H1 (cell line): ENCODE measurements around the gene NME4. TPM values are rescaled to one million over a fixed set of nuclear protein-coding genes. Genes with fewer than 3 reads are reported as not detected.

Source experiments
- CHD2 ChIP-seq: IDR thresholded peaks from 2 replicates; pipeline ENCODE4 v1.6.1; 2012; ENCODE audit warnings: low read length, improper control_type of control experiment
- GTF2F1 ChIP-seq: IDR thresholded peaks from 2 replicates; pipeline ENCODE4 v1.6.1; 2012; ENCODE audit warnings: low read depth, low read length, improper control_type of control experiment, borderline replicate concordance
- RAD21 ChIP-seq, 2 experiments: IDR thresholded peaks in 1 of 2; conservative IDR thresholded peaks in 1 of 2; 2 replicates each; pipeline ENCODE4 v1.6.1; 2011; ENCODE audit warnings: low read depth in 2 of 2, low read length in 2 of 2, improper control_type of control experiment in 1 of 2, inconsistent platforms in 1 of 2, mild to moderate bottlenecking in 1 of 2, moderate library complexity in 1 of 2
- SAP30 ChIP-seq: fragments of 300-600 bp; sonication (generic); IDR thresholded peaks from 2 replicates; pipeline ENCODE4 v1.7.1; 2012; ENCODE audit warnings: low read length, moderate library complexity, mild to moderate bottlenecking, inconsistent platforms; ENCODE audit not compliant: insufficient read depth, insufficient replicate concordance
- SUZ12 ChIP-seq: fragments of 200-600 bp; sonication (generic); IDR thresholded peaks from 2 replicates; pipeline ENCODE4 v1.6.1; 2012; ENCODE audit warnings: mild to moderate bottlenecking, inconsistent platforms, low read length, moderate library complexity, mixed read lengths
- polyA plus RNA-seq, 7 experiments: library from polyadenylated mRNA; depleted of rRNA in 3 of 7; stranded (reverse) in 5 of 7; unstranded in 2 of 7; fragments of >200 nt in 5 of 7; fragments of 200-250 nt in 2 of 7; gene quantifications; 1 replicate in 5 of 7; 2 replicates in 1 of 7; 4 replicates in 1 of 7; pipeline versions ENCODE4 v1.2.1 to v1.2.3, GENCODE V29; 2011 to 2013; ENCODE audit warnings: missing spikeins in 2 of 7, mixed read lengths in 2 of 7
- total RNA-seq: library from RNA; stranded (reverse); fragmentation: NEBNext Ultra II Directional; extraction: Animal tissue kit (Norgen Biotek cat#: 25700); gene quantifications from 2 replicates; pipeline ENCODE4 v1.2.1, GENCODE V29; 2021

The NME4 gene
- total and polyA plus RNA-seq, 2 of the 8 experiments (the other 6 are each of a cell fraction or from before 2014, with no cell fraction given): 408 to 863 TPM

DNA sequence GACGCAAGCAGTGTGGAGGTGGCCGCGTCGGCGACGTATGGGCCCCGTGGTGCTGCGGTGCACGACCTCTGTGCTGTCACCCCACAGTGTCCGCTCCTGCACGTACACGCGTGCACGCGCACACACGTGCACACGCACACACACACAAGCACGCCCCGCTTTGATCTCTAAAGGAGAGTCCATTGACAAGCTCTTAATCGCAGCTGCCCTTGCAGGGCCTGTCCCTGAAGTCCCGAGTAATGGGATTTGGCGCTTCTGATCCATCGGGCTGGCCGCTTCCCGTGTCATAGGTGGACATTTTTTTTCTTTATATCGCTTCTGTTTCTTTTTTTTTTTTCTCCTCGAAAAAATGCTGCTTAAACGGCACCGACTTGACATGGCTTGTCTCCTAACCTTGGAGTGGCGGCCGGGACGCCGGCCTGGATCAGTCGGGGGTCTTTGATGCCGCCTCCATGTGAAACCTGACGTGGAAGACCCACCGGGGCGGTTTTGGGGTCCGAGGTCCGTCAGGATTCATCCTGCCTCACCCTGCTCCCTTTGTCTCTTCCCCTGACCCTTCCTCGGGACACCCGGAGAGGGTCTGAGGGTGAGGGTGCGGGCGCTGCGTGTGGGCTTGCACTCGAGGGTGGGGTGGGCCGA lies 36.2 kb upstream of the NME4 start (continued):
- TF ChIP-seq CHD2: no peak
- no peak for TF ChIP-seq SAP30
- TF ChIP-seq RAD21 (IDR thresholded peaks at IDR 0.05 in 1 of 2, conservative IDR thresholded peaks at IDR 0.05 in 1 of 2; ENCODE audit: low read depth in 2 of 2, low read length in 2 of 2): no peak
- no peak for TF ChIP-seq GTF2F1
- TF ChIP-seq SUZ12: no peak
